CD14-positive monocyte (primary cell): ENCODE data around the gene INPP5A. TPM values are rescaled to one million over a fixed set of nuclear protein-coding genes. Genes with fewer than 3 reads are reported as not detected.
A peak's percentile ranks its signal among the peaks of the same experiment; 100 is the strongest.

Source experiments
- DNase-seq, 3 donors: peaks; one replicate each; pipeline ENCODE4 v3.0.0-alpha.2; 2011 to 2022
- H2AFZ ChIP-seq: 2 replicates; pipeline ENCODE4 v1.6.0; 2012; ENCODE audit warnings: mild to moderate bottlenecking, low read depth, low read length, inconsistent platforms; ENCODE audit not compliant: insufficient read depth, poor library complexity, severe bottlenecking
- H3K27ac ChIP-seq, 2 donors: 1 replicate in 1 of 2; 2 replicates in 1 of 2; pipeline ENCODE4 v1.5.1; 2012 to 2013; ENCODE audit warnings: low read length in 2 of 2, control low read depth in 1 of 2, inconsistent platforms in 1 of 2, low read depth in 1 of 2, mild to moderate bottlenecking in 1 of 2
- H3K27me3 ChIP-seq, 2 donors: one replicate each; pipeline versions ENCODE4 v1.6.0 to v1.6.1; 2011 to 2013; ENCODE audit warnings: low read length in 2 of 2; ENCODE audit not compliant: control insufficient read depth in 2 of 2, insufficient read depth in 2 of 2
- H3K36me3 ChIP-seq, 2 donors: replicated peaks in 1 of 2; 1 replicate in 1 of 2; 2 replicates in 1 of 2; pipeline versions ENCODE4 v1.5.1 to v1.6.1; 2012 to 2013; ENCODE audit warnings: low read length in 2 of 2, control low read depth in 1 of 2, inconsistent platforms in 1 of 2, mild to moderate bottlenecking in 1 of 2; ENCODE audit not compliant: insufficient read depth in 2 of 2, control insufficient read depth in 1 of 2
- H3K4me1 ChIP-seq, 2 donors: 1 replicate in 1 of 2; 2 replicates in 1 of 2; pipeline versions ENCODE4 v1.5.1 to v1.6.1; 2012 to 2013; ENCODE audit warnings: low read length in 2 of 2, control low read depth in 1 of 2, inconsistent platforms in 1 of 2, mild to moderate bottlenecking in 1 of 2, moderate library complexity in 1 of 2; ENCODE audit not compliant: insufficient read depth in 2 of 2, control insufficient read depth in 1 of 2
- H3K4me2 ChIP-seq: replicated peaks from 2 replicates; pipeline ENCODE3; 2012; ENCODE audit warnings: low read length, moderate library complexity, mild to moderate bottlenecking; ENCODE audit not compliant: poor library complexity, severe bottlenecking; ENCODE audit errors: extremely low read depth
- H3K4me3 ChIP-seq, 3 experiments: fragments of 200-600 bp in 1 of 3; sonication (generic) in 1 of 3; replicated peaks in 1 of 3; 1 replicate in 2 of 3; 2 replicates in 1 of 3; pipeline ENCODE4 v1.5.1; 2011 to 2013; ENCODE audit warnings: low read length in 3 of 3, mild to moderate bottlenecking in 3 of 3, control low read depth in 2 of 3, low read depth in 2 of 3, inconsistent platforms in 1 of 3, moderate library complexity in 1 of 3
- H3K79me2 ChIP-seq: 2 replicates; pipeline ENCODE4 v1.6.0; 2012; ENCODE audit warnings: mild to moderate bottlenecking, control low read depth, inconsistent platforms, low read length, moderate library complexity; ENCODE audit not compliant: insufficient read depth
- H3K9ac ChIP-seq: 2 replicates; pipeline ENCODE4 v1.6.0; 2017; ENCODE audit warnings: low read length, mild to moderate bottlenecking; ENCODE audit not compliant: insufficient read depth, poor library complexity, severe bottlenecking
- H3K9me3 ChIP-seq, 2 donors: replicated peaks in 1 of 2; 1 replicate in 1 of 2; 2 replicates in 1 of 2; pipeline versions ENCODE4 v1.5.1 to v1.6.1; 2012 to 2013; ENCODE audit warnings: low read length in 2 of 2, control low read depth in 1 of 2; ENCODE audit not compliant: control insufficient read depth in 1 of 2, insufficient read depth in 1 of 2
- H4K20me1 ChIP-seq: 2 replicates; pipeline ENCODE4 v1.6.0; 2012; ENCODE audit warnings: mild to moderate bottlenecking, low read length, control low read depth, moderate library complexity; ENCODE audit not compliant: insufficient read depth
- H3K27ac Mint-ChIP-seq, 7 donors: one replicate each; pipeline ENCODE4 v1.8.0; 2020; ENCODE audit warnings: mild to moderate bottlenecking in 7 of 7, mixed read lengths in 7 of 7, moderate library complexity in 6 of 7, inconsistent platforms in 2 of 7
- H3K27me3 Mint-ChIP-seq, 3 donors: one replicate each; pipeline ENCODE4 v1.8.0; 2021 to 2022; ENCODE audit warnings: low read depth in 3 of 3, mild to moderate bottlenecking in 3 of 3, mixed read lengths in 3 of 3, moderate library complexity in 3 of 3, inconsistent platforms in 1 of 3
- H3K36me3 Mint-ChIP-seq, 2 donors: one replicate each; pipeline ENCODE4 v1.8.0; 2020; ENCODE audit warnings: mixed read lengths in 2 of 2, inconsistent platforms in 1 of 2, mild to moderate bottlenecking in 1 of 2
- H3K4me1 Mint-ChIP-seq: one replicate; pipeline ENCODE4 v1.8.0; 2020; ENCODE audit warnings: mild to moderate bottlenecking, mixed read lengths
- H3K4me3 Mint-ChIP-seq, 2 donors: one replicate each; pipeline ENCODE4 v1.8.0; 2020; ENCODE audit warnings: mild to moderate bottlenecking in 2 of 2, mixed read lengths in 2 of 2, moderate library complexity in 1 of 2
- H3K9me3 Mint-ChIP-seq, 7 donors: one replicate each; pipeline ENCODE4 v1.8.0; 2020 to 2022; ENCODE audit warnings: mixed read lengths in 7 of 7, mild to moderate bottlenecking in 6 of 7, moderate library complexity in 6 of 7, inconsistent platforms in 2 of 7
- CTCF ChIP-seq: fragments of 200-600 bp; IDR thresholded peaks from one replicate; pipeline ENCODE4 v1.8.0; 2022; ENCODE audit warnings: antibody characterized with exemption, mild to moderate bottlenecking
- WGBS: methylation state at CpG from one replicate; pipeline ENCODE4 v1.1.5; 2013; ENCODE audit warnings: missing lambda C conversion rate; ENCODE audit not compliant: insufficient coverage; 5-methylcytosine and 5-hydroxymethylcytosine counted together
- intact Hi-C, 2 donors: fragments of 100-400 bp; cut with micrococcal nuclease; formaldehyde crosslinking; loops; one replicate each; pipeline versions ENCODE4 v1.15.0 to v1.15.1; 2023
- polyA plus RNA-seq, 3 donors: library from polyadenylated mRNA; depleted of rRNA in 1 of 3; unstranded in 2 of 3; stranded (reverse) in 1 of 3; fragments of 300-500 nt in 2 of 3; fragments of >200 nt in 1 of 3; fragmentation: Illumina TruSeq in 2 of 3; gene quantifications; 1 replicate in 2 of 3; 2 replicates in 1 of 3; pipeline ENCODE4 v1.2.3, GENCODE V29; 2012 to 2021

The INPP5A gene
- polyA plus RNA-seq, 3 donors = 0.87 to 17.2 (median 2.9) TPM

- Mint-ChIP-seq H3K4me1 (peaks cover 71% of the 10 kb centered on the region), H3K4me3 (no peak overlapping the region), H3K9me3 (peaks cover 7 to 16% (median 15%) of the 10 kb centered on the region in 7 donors), H3K27ac (no peak overlapping the region), H3K27me3 (peaks cover 2 to 8% (median 3%) of the 10 kb centered on the region in 3 donors), H3K36me3 (peaks cover 13 to 22% of the 10 kb centered on the region in 2 donors)
- Histone ChIP-seq H3K27me3 (no peaks in the 10 kb centered on the region), H3K4me2 (no peak overlapping the region), H3K27ac (no peak overlapping the region), H4K20me1 (peaks cover 70% of the 10 kb centered on the region), H3K9ac (no peak overlapping the region), H3K4me1 (peaks cover 52 to 64% of the 10 kb centered on the region in 2 donors), H2AFZ (no peak overlapping the region), H3K4me3 (no peak overlapping the region), H3K9me3 (peaks cover 8 to 11% of the 10 kb centered on the region in 2 donors), H3K36me3 (peaks cover 0 to 9% of the 10 kb centered on the region in 2 donors), H3K79me2 (peaks cover 97% of the 10 kb centered on the region)
- WGBS = 94% methylated on average over 6 of the region's 11 CpGs
- no peak for DNase-seq
- no peak for TF ChIP-seq CTCF
- intact Hi-C loops = loop anchor here in 1 of 2 donors (5.0 kb wide), 1 partner anchor 42 kb away; no protein-coding TSS in a partner anchor
Measured at GRCh38 chr10:132595021-132595420, 57.4 kb downstream of the INPP5A start.

DNA sequence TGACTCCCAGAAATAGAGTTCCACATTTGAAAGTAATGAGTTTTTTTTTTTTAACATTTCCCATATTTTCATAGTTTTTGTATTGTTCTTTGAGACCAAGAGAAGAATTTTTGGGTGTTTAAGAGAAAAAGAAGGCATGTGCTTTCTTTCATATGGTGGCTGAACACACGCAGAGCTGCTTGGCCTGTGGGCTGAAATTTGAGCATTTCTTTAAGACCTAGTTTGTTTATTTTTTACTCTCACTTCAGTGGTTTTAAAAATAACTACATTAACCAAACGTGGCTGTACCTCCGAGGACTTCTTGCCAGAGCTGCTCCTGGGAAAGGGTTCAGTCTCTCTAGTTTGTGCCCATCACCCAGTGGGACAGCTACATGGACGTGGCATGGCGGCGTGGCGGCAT is 58.3 kb downstream of the INPP5A start:
- H2AFZ ChIP-seq = no peak overlapping the region
- no peak overlapping the region for H3K9ac ChIP-seq
- H3K4me3 ChIP-seq = no peak overlapping the region
- no peak for TF ChIP-seq CTCF
- no peaks in the 10 kb centered on the region for H3K27me3 ChIP-seq
- H3K9me3 ChIP-seq = peaks cover 16 to 19% of the 10 kb centered on the region in 2 donors
- H3K27ac ChIP-seq = no peak overlapping the region
- intact Hi-C loops = loop anchor here in 1 of 2 donors (5.0 kb wide), 1 partner anchor 41 kb away; no protein-coding TSS in a partner anchor
- H3K27ac Mint-ChIP-seq = peak overlapping the region in 1 of 7 donors; percentile 3
- H3K4me1 Mint-ChIP-seq = peaks cover 63% of the 10 kb centered on the region
- H3K4me1 ChIP-seq = peaks cover 44 to 56% of the 10 kb centered on the region in 2 donors
- peaks cover 0 to 13% of the 10 kb centered on the region in 2 donors for H3K36me3 ChIP-seq
- no peak overlapping the region for H3K4me3 Mint-ChIP-seq
- H4K20me1 ChIP-seq = peaks cover 71% of the 10 kb centered on the region
- H3K36me3 Mint-ChIP-seq = peaks cover 11 to 21% of the 10 kb centered on the region in 2 donors
- 97% methylated on average over 4 of the region's 7 CpGs for WGBS
- H3K9me3 Mint-ChIP-seq = peaks cover 14 to 24% (median 22%) of the 10 kb centered on the region in 7 donors
- H3K27me3 Mint-ChIP-seq = peaks cover 0 to 3% (median 2%) of the 10 kb centered on the region in 3 donors
- no peak for DNase-seq
- H3K79me2 ChIP-seq = peaks cover 97% of the 10 kb centered on the region
- no peak overlapping the region for H3K4me2 ChIP-seq
